WERI-Rb-1 (cell line): ENCODE data around the gene IKZF2.

Experiments
- DNase-seq: peaks from one replicate; pipeline ENCODE4 v3.0.0-alpha.2; 2020
- H3K27ac ChIP-seq: fragments of 250-450 bp; sonication (Bioruptor Pico); 2 replicates; pipeline ENCODE4 v1.5.1; 2020; ENCODE audit warnings: mild to moderate bottlenecking, moderate library complexity
- H3K27me3 ChIP-seq: fragments of 250-450 bp; sonication (Bioruptor Pico); 2 replicates; pipeline ENCODE4 v1.5.1; 2021; ENCODE audit warnings: mild to moderate bottlenecking, low read depth, moderate library complexity; ENCODE audit not compliant: insufficient read depth, severe bottlenecking
- H3K36me3 ChIP-seq: fragments of 250-450 bp; sonication (Bioruptor Pico); 2 replicates; pipeline ENCODE4 v1.5.1; 2020; ENCODE audit warnings: mild to moderate bottlenecking, moderate library complexity
- H3K4me3 ChIP-seq: 2 replicates; pipeline ENCODE4 v1.5.1; 2011; ENCODE audit warnings: low read depth, mild to moderate bottlenecking, control low read depth, low read length
- H3K9me3 ChIP-seq: fragments of 250-450 bp; sonication (Bioruptor Pico); 2 replicates; pipeline ENCODE4 v1.5.1; 2021; ENCODE audit warnings: mild to moderate bottlenecking, moderate library complexity; ENCODE audit not compliant: severe bottlenecking
- TF ChIP-seq, protein P1 (sequence below): IDR thresholded peaks from 2 replicates; pipeline ENCODE4 v1.5.1; 2011; ENCODE audit warnings: low read depth, mild to moderate bottlenecking, control low read depth, inconsistent platforms, low read length

IKZF2 gene

DNA sequence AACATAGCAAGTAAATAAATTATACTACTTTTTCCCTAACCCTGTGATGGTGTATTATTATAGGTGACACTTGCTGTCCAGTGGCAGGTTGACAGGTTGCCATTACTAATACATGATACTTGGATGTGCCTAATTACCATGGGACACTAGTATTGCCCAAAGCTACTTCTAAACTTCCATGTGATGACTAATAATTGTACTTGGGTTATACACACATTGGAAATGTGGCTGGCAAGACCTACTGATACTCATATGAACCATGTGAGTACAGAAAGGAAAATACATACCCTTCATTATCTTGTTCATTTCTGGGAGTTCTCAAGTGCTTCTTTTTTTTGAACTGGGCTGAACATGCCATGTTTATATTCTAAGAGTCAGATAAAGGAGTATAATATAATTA, 156.4 kb downstream of the IKZF2 start:
- Histone ChIP-seq H3K9me3 (no peaks in the 10 kb centered on the region), H3K4me3 (no peak overlapping the region), H3K36me3 (no peaks in the 10 kb centered on the region), H3K27ac (no peak overlapping the region), H3K27me3 (no peaks in the 10 kb centered on the region)
- no peak for DNase-seq
- TF ChIP-seq, protein P1, sequence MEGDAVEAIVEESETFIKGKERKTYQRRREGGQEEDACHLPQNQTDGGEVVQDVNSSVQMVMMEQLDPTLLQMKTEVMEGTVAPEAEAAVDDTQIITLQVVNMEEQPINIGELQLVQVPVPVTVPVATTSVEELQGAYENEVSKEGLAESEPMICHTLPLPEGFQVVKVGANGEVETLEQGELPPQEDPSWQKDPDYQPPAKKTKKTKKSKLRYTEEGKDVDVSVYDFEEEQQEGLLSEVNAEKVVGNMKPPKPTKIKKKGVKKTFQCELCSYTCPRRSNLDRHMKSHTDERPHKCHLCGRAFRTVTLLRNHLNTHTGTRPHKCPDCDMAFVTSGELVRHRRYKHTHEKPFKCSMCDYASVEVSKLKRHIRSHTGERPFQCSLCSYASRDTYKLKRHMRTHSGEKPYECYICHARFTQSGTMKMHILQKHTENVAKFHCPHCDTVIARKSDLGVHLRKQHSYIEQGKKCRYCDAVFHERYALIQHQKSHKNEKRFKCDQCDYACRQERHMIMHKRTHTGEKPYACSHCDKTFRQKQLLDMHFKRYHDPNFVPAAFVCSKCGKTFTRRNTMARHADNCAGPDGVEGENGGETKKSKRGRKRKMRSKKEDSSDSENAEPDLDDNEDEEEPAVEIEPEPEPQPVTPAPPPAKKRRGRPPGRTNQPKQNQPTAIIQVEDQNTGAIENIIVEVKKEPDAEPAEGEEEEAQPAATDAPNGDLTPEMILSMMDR = no peak

DNA sequence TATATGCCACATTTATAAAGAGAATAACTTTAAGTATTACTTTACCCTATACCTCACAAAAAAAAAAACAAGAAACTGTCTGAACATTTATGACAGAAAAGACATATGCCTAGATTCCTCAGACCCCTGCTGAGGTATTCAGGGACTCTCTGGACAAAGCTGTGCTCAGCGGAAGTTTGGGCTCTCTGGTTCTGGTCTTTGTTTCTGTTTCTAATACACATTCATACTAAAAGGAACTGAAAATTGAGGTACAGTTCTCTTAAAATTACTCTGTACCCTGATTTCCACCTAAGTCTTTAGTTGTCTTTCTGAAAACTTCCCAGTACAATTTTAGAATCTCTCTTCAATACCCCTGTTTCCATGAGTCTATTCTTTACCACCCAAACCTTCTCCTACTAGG, 160.3 kb downstream of the IKZF2 start:
- Histone ChIP-seq H3K36me3 (no peaks in the 10 kb centered on the region), H3K4me3 (no peak overlapping the region), H3K9me3 (no peaks in the 10 kb centered on the region), H3K27me3 (no peaks in the 10 kb centered on the region), H3K27ac (no peak overlapping the region)
- no peak for DNase-seq
- TF ChIP-seq, protein P1 = no peak

DNA sequence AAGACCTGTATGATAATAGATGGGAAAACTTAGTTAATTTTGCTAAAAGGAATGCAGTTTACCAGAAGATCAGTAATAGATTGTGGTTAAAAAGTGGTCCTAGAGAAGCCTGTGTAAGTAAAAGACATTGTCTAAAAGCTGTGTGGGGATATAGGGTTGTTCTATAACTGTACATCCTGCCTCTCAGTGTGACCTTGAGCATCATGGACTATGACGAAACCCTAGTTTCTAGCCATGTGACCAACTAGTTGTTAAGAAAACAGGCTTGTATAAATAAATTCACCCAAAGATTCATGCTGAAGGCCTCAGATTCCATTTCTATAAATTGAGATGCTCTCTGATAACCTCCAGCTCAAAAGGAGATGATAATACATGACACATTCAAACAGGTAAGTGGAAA, 160.7 kb downstream of the IKZF2 start:
- Histone ChIP-seq H3K27ac (no peak overlapping the region), H3K36me3 (no peaks in the 10 kb centered on the region), H3K4me3 (no peak overlapping the region), H3K9me3 (no peaks in the 10 kb centered on the region), H3K27me3 (no peaks in the 10 kb centered on the region)
- TF ChIP-seq, protein P1 = no peak
- no peak for DNase-seq

DNA sequence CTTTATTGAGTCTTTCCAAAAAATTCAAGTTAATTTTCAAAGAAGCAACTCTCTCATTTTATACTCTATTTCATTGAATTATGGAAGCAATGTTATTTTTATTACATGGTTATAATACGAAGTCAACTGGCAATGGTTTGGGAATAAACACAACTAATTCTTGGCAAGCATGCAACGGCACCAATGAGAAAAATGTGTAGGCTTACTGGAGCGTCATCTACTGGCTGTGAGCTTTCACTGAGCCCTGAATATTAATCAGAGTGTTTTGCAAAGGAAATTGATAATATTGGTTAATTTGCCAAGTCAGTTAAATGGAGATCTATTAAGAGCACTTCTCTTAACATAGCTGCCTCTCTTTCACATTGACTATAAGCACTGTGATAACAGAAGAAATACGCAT, 163.9 kb downstream of the IKZF2 start:
- Histone ChIP-seq H3K4me3 (no peak overlapping the region), H3K9me3 (no peaks in the 10 kb centered on the region), H3K36me3 (no peaks in the 10 kb centered on the region), H3K27me3 (no peaks in the 10 kb centered on the region), H3K27ac (no peak overlapping the region)
- TF ChIP-seq, protein P1 = no peak
- no peak for DNase-seq

DNA sequence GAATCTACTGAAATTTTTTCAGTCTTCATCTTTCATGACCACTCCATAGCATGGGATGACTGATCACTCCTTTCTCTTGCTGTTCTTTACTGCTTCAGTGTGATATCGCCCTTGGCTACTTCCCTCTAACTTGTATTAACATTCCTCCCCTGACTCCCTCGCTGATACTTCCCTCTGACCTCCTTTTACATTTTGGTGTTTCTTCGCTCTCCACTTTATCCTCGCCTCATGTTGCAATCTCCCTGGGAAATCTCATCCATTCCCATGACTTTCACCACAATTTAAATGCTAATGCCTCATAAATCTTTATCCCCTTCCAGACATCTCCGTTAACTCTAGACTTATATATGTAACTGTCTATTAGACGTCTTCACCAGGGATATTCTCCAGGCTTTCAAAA, 167.3 kb downstream of the IKZF2 start:
- Histone ChIP-seq H3K27ac (no peak overlapping the region), H3K27me3 (no peaks in the 10 kb centered on the region), H3K36me3 (no peaks in the 10 kb centered on the region), H3K4me3 (no peak overlapping the region), H3K9me3 (no peaks in the 10 kb centered on the region)
- DNase-seq = no peak
- TF ChIP-seq, protein P1 = no peak

DNA sequence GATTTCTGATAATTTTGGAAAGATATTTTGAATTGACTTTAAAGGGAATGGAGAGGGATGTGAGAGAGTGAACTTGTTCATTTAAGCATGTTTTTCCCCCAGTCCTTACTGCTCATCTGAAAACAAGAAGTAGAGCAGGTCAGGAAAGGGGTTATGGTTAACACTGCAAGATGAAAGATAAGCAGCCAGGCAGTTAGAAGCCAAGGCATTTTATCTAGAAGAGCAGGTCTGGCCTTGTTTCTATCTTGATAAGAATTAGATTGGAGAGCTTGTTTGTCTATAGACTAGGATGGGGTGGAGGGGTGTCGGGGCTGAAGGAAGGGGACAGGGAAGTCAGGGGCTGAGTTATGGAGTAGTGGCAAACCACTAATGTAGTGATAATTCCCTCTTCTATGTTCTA, 171.6 kb downstream of the IKZF2 start:
- no peak for DNase-seq
- Histone ChIP-seq H3K9me3 (no peaks in the 10 kb centered on the region), H3K27me3 (no peaks in the 10 kb centered on the region), H3K36me3 (no peaks in the 10 kb centered on the region), H3K4me3 (no peak overlapping the region), H3K27ac (no peak overlapping the region)
- TF ChIP-seq, protein P1 = no peak
